NCI-H146 treated with DMSO at 0.1 percent for 48 hours (cell line): ENCODE data around the gene AAMDC.
A peak's percentile ranks its signal among the peaks of the same experiment; 100 is the strongest.

Source experiments
- DNase-seq: peaks from one replicate; lab custom pipeline; 2025; ENCODE audit not compliant: unreplicated experiment; lab: John Stamatoyannopoulos, UW

Gene AAMDC

GRCh38 chr11:77820565-77821348 is at the start of gene AAMDC, which contains the start of gene RSF1:
Gene AAMDC (plus strand): TSS chr11:77821144. CDS start chr11:77842497, 21,353 bp downstream.
Gene RSF1 (minus strand): TSS chr11:77820722. CDS start chr11:77820714, 8 bp downstream.
- DNase-seq = peak; percentile 95

- DNase-seq = no peak
Measured at GRCh38 chr11:77775936-77776335, 45.0 kb upstream of the AAMDC start.

- DNase-seq = peak; percentile 3
Measured at GRCh38 chr11:77776455-77776854, 44.5 kb upstream of the AAMDC start.

- DNase-seq = no peak
Measured at GRCh38 chr11:77778118-77778517, 42.8 kb upstream of the AAMDC start.

GRCh38 chr11:77778549-77778948 is 42.4 kb upstream of the AAMDC start:
- DNase-seq = no peak

- DNase-seq = no peak
Measured at GRCh38 chr11:77779935-77780334, 41.0 kb upstream of the AAMDC start.

- no peak for DNase-seq
Measured at GRCh38 chr11:77783025-77783424, 37.9 kb upstream of the AAMDC start.

- DNase-seq = no peak
Measured at GRCh38 chr11:77784572-77784971, 36.4 kb upstream of the AAMDC start.

- DNase-seq = no peak
Measured at GRCh38 chr11:77789061-77789730, 31.7 kb upstream of the AAMDC start.

- no peak for DNase-seq
Measured at GRCh38 chr11:77789731-77790476, 31.0 kb upstream of the AAMDC start.

GRCh38 chr11:77791301-77791700 is 29.6 kb upstream of the AAMDC start:
- DNase-seq = no peak

- no peak for DNase-seq
Measured at GRCh38 chr11:77793972-77794371, 27.0 kb upstream of the AAMDC start.

- no peak for DNase-seq
Measured at GRCh38 chr11:77799338-77799737, 21.6 kb upstream of the AAMDC start.

GRCh38 chr11:77800449-77800848 is 20.5 kb upstream of the AAMDC start:
- no peak for DNase-seq

GRCh38 chr11:77801477-77801876 is 19.5 kb upstream of the AAMDC start:
- DNase-seq = no peak

GRCh38 chr11:77806415-77806814 is 14.5 kb upstream of the AAMDC start:
- DNase-seq = no peak

GRCh38 chr11:77806993-77807392 is 14.0 kb upstream of the AAMDC start:
- no peak for DNase-seq

GRCh38 chr11:77813256-77813655 is 7.7 kb upstream of the AAMDC start:
- DNase-seq = no peak

GRCh38 chr11:77814848-77815247 is 6.1 kb upstream of the AAMDC start:
- no peak for DNase-seq

- no peak for DNase-seq
Measured at GRCh38 chr11:77815459-77815858, 5.5 kb upstream of the AAMDC start.

- peak; percentile 75 for DNase-seq
Measured at GRCh38 chr11:77819411-77819920, 1.5 kb upstream of the AAMDC start.
